ENCODE data around the gene WLS.

The WLS gene

GRCh38 chr1:68234094-68234493 lies 1.8 kb upstream of the WLS start (continued):
- no peak for TF ChIP-seq ZNF565 (CRISPR knock-in tag; conservative IDR thresholded peaks at IDR 0.05; ENCODE audit: low read depth)
- no peak for TF ChIP-seq ZFP30 (CRISPR knock-in tag; IDR thresholded peaks at IDR 0.05)

DNA sequence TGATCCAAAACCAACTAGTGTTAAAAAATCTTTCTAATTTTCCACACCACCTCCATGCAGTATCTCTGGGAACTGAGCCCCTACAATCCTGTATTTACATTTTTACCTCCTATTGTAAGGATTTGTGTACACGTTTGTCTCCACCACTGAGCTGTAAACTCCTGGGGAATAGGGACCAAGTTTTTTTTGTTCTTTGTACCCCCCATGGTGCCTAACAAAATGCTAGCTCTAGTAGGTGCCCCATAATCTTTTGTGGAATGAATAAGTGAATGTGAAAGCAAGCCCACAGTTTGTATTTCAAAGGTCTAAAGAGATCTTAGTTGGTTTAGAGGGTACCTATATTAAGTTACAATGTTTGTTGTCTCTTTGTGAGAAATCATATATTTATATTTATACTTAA lies 879 bp upstream of the WLS start:
- ATAC-seq = no peak
- no peak for TF ChIP-seq ZFP3 (CRISPR knock-in tag; IDR thresholded peaks at IDR 0.05)
- TF ChIP-seq PPARA (CRISPR knock-in tag; IDR thresholded peaks at IDR 0.05; ENCODE audit: borderline replicate concordance) = no peak
- no peak for TF ChIP-seq PATZ1 (CRISPR knock-in tag; IDR thresholded peaks at IDR 0.05; ENCODE audit: borderline replicate concordance)
- TF ChIP-seq SNAI2 (CRISPR knock-in tag; IDR thresholded peaks at IDR 0.05) = no peak
- no peak for TF ChIP-seq ISL1 (CRISPR knock-in tag; IDR thresholded peaks at IDR 0.05)
- no peak for TF ChIP-seq POU6F1 (CRISPR knock-in tag; IDR thresholded peaks at IDR 0.05; ENCODE audit: borderline replicate concordance, low read depth)
- TF ChIP-seq, protein P1, sequence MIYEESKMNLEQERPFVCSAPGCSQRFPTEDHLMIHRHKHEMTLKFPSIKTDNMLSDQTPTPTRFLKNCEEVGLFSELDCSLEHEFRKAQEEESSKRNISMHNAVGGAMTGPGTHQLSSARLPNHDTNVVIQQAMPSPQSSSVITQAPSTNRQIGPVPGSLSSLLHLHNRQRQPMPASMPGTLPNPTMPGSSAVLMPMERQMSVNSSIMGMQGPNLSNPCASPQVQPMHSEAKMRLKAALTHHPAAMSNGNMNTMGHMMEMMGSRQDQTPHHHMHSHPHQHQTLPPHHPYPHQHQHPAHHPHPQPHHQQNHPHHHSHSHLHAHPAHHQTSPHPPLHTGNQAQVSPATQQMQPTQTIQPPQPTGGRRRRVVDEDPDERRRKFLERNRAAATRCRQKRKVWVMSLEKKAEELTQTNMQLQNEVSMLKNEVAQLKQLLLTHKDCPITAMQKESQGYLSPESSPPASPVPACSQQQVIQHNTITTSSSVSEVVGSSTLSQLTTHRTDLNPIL (CRISPR knock-in tag; IDR thresholded peaks at IDR 0.05; ENCODE audit: low read depth) = no peak
- no peak for TF ChIP-seq TOX (CRISPR knock-in tag; IDR thresholded peaks at IDR 0.05; ENCODE audit: borderline replicate concordance)
- no peak for TF ChIP-seq CSRNP3 (CRISPR knock-in tag; IDR thresholded peaks at IDR 0.05)
- TF ChIP-seq, protein P2, sequence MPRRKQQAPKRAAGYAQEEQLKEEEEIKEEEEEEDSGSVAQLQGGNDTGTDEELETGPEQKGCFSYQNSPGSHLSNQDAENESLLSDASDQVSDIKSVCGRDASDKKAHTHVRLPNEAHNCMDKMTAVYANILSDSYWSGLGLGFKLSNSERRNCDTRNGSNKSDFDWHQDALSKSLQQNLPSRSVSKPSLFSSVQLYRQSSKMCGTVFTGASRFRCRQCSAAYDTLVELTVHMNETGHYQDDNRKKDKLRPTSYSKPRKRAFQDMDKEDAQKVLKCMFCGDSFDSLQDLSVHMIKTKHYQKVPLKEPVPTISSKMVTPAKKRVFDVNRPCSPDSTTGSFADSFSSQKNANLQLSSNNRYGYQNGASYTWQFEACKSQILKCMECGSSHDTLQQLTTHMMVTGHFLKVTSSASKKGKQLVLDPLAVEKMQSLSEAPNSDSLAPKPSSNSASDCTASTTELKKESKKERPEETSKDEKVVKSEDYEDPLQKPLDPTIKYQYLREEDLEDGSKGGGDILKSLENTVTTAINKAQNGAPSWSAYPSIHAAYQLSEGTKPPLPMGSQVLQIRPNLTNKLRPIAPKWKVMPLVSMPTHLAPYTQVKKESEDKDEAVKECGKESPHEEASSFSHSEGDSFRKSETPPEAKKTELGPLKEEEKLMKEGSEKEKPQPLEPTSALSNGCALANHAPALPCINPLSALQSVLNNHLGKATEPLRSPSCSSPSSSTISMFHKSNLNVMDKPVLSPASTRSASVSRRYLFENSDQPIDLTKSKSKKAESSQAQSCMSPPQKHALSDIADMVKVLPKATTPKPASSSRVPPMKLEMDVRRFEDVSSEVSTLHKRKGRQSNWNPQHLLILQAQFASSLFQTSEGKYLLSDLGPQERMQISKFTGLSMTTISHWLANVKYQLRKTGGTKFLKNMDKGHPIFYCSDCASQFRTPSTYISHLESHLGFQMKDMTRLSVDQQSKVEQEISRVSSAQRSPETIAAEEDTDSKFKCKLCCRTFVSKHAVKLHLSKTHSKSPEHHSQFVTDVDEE (CRISPR knock-in tag; IDR thresholded peaks at IDR 0.05) = no peak
- no peak for TF ChIP-seq CSDC2 (CRISPR knock-in tag; IDR thresholded peaks at IDR 0.05)
- TF ChIP-seq ZNF70 (CRISPR knock-in tag; IDR thresholded peaks at IDR 0.05) = no peak
- TF ChIP-seq ESRRG (CRISPR knock-in tag; IDR thresholded peaks at IDR 0.05) = no peak
- TF ChIP-seq ARNTL (CRISPR knock-in tag; IDR thresholded peaks at IDR 0.05; ENCODE audit: borderline replicate concordance, low read depth) = no peak

DNA sequence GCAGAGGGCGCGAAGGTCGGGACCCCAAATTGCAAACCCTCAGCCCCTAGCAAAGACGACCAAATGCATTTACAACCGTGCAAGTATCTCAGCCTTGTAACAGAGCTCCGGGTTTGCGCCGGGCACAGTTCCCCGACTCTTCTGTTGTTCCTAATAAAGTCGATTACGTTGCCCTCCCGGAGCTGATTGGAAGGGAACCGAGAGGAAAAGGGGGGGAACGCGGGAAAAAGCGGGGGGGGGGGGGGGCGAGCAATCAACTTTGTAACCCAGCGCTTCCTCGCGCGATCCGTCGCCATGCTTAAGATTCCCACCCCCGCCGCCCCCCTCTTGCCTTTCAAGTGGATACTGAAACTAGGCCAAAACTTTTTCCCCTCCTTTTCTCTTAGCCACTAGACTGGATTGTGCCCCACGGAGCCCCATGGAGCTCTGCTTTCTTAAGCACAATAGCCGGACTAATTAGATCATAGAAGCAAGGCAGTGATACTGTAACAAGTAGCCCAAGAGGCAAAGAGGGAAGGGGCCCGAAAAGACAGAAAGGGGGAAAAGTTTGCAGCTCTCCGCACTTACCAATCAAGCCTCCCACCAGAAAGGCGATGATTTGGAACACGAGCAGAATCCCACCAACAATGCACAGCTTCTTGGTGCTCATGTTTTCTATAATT lies 565 bp downstream of the WLS start:
- ATAC-seq = peak; percentile 64
- no peak for TF ChIP-seq ZNF70 (CRISPR knock-in tag; IDR thresholded peaks at IDR 0.05)
- TF ChIP-seq PATZ1 (CRISPR knock-in tag; IDR thresholded peaks at IDR 0.05; ENCODE audit: borderline replicate concordance) = peak; percentile 76; the same call in 1 of the 2 replicates
